ENCODE results near the gene CERK. TPM values are rescaled to one million over a fixed set of nuclear protein-coding genes. Genes with fewer than 3 reads are reported as not detected.

The CERK gene
- total RNA-seq, 1 donor from 2014 or later, result 50.7 TPM

GRCh38 chr22:46741974-46742519 lies 4.0 kb upstream of the CERK start:
- Mint-ChIP-seq H3K4me3 (no peak overlapping the region), H3K4me1 (peaks cover 17% of the 10 kb centered on the region), H3K27ac (no peak overlapping the region)

DNA sequence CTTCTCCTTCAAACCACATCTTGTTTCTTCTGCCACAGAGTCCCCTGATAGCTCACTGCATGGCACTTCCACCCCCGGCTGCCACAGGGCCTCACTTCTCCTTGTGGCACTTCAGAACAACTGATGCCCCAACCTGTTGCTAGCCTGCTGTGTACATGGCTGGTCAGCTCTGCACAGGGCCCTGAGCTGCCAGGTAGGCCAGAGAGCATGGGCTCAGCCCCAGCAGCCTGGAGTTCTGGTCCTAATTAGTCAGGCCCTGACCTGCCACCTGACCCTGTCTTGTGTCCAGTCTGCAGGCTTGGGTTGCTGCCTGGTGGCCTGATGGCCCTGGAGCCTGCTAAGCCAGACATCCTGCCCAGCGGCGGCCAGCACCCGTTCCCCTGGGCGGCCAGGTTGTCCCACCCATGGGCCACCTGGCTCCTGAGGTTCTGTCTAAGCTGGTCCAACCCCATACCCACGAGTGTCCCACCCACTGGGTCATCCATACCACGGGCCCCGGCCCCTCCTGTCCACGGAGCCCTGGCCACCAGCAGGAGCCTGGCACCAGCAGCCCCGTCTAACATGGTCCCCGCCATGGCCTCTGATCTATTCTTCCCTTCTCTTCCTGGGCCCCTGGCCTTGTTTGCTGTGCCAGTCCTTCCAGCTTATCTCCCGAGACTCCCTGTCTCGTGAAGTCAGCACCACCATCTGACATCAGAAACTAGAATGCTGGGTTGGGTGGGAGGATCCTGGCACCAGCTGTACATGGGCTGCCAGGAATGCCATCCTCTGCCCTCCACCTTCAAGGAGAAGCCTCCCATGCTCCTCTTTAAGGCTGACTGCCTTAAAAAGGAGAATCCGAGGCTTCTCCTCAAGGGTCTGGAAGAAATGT lies 3.1 kb upstream of the CERK start:
- H3K4me1 Mint-ChIP-seq, result peaks cover 25% of the 10 kb centered on the region
- H3K36me3 Mint-ChIP-seq, result no peaks in the 10 kb centered on the region
- peak overlapping the region; percentile 30 for H3K27ac Mint-ChIP-seq
- no peak overlapping the region for H3K4me3 Mint-ChIP-seq
- no peak for DNase-seq (ENCODE audit: low spot score in 2 of 2, unreplicated experiment in 2 of 2)
- TF ChIP-seq, protein P1, sequence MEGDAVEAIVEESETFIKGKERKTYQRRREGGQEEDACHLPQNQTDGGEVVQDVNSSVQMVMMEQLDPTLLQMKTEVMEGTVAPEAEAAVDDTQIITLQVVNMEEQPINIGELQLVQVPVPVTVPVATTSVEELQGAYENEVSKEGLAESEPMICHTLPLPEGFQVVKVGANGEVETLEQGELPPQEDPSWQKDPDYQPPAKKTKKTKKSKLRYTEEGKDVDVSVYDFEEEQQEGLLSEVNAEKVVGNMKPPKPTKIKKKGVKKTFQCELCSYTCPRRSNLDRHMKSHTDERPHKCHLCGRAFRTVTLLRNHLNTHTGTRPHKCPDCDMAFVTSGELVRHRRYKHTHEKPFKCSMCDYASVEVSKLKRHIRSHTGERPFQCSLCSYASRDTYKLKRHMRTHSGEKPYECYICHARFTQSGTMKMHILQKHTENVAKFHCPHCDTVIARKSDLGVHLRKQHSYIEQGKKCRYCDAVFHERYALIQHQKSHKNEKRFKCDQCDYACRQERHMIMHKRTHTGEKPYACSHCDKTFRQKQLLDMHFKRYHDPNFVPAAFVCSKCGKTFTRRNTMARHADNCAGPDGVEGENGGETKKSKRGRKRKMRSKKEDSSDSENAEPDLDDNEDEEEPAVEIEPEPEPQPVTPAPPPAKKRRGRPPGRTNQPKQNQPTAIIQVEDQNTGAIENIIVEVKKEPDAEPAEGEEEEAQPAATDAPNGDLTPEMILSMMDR (IDR thresholded peaks at IDR 0.05; ENCODE audit: unreplicated experiment), result no peak
- no peaks in the 10 kb centered on the region for H3K9me3 Mint-ChIP-seq
- peaks cover 2% of the 10 kb centered on the region for H3K27me3 Mint-ChIP-seq (ENCODE audit: low read depth)

More at GRCh38 chr22:46741974-46742519, 4.0 kb upstream of the CERK start:
- TF ChIP-seq, protein P1 (IDR thresholded peaks at IDR 0.05; ENCODE audit: unreplicated experiment), result no peak
- Mint-ChIP-seq H3K27me3 (ENCODE audit: low read depth) (peaks cover 9% of the 10 kb centered on the region), H3K9me3 (no peaks in the 10 kb centered on the region), H3K36me3 (no peaks in the 10 kb centered on the region)
- DNase-seq (ENCODE audit: low spot score in 2 of 2, unreplicated experiment in 2 of 2), result no peak

DNA sequence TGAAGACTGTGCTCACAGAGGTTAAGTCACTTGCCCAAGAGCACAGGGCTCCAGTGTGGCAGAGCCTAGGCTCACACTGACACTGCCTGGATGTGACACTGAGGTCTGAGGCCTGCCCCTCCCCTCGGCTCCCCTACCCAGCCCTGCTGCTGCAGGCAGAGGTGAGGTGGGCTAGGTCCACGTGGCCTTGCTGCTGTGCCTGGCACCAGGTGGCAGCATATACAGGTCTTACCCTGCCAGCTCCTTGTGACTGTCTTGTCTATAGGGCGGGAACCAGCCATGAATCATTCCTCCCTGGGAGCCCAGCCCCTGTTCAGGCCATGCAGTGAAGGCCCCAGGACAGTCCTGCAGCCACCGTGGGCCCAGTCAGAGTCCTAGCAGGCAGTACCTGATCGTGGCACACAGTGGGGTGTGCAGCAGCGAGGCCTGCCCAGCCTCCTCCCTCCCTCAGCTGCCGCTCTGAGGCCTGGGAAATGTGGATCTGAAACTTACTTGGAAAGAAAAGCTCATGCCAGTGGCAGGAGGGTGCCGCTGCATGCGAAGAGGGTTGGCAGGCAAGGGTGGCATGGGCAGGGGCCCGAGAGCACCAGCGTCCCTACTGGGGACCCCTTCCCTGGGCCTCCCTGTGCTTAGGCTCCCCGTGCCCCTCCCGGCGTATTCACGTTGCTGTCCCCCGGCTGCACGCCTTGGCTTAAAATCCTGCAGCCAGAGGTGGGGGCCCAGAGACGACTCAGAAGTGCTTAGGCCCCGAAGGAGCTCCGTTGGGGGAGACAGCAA lies 1.2 kb upstream of the CERK start:
- Mint-ChIP-seq H3K27ac (peak overlapping the region; percentile 80), H3K4me1 (peaks cover 41% of the 10 kb centered on the region)
- TF ChIP-seq, protein P1 (IDR thresholded peaks at IDR 0.05; ENCODE audit: unreplicated experiment), result no peak

DNA sequence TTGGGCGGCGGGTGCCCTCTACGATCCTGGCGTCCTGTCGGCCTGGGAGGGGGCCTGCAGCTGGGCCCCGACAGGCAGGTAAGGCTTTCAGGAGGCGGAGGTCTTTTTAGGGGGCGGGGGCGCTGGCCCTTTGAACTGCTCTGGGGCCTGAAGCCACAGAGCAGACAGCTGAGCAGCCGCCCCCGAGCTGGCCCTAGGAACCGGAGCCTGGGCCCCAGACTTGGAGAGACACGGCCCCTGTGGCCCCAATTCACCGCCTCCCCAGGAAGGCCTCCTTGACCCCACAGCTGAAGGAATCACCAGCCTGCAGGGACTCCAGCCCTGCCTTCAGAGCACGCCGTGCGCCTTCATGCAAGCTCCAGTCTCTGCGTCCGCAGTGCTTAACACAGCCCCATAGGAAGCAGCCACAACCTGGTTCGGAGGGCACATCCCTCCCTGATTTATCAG lies 618 bp upstream of the CERK start:
- H3K27me3 Mint-ChIP-seq (ENCODE audit: low read depth), result no peaks in the 10 kb centered on the region
- H3K4me1 Mint-ChIP-seq, result peaks cover 44% of the 10 kb centered on the region
- peak overlapping the region; percentile 77 for H3K4me3 Mint-ChIP-seq
- peak overlapping the region; percentile 80 for H3K27ac Mint-ChIP-seq
- no peaks in the 10 kb centered on the region for H3K9me3 Mint-ChIP-seq
- peaks cover 2% of the 10 kb centered on the region for H3K36me3 Mint-ChIP-seq
- TF ChIP-seq, protein P1 (IDR thresholded peaks at IDR 0.05; ENCODE audit: unreplicated experiment), result no peak
- peak in 1 of 2 experiments; percentile 16 for DNase-seq (ENCODE audit: low spot score in 2 of 2, unreplicated experiment in 2 of 2)

More for the DNA sequence above, 1.2 kb upstream of the CERK start:
- no peaks in the 10 kb centered on the region for H3K27me3 Mint-ChIP-seq (ENCODE audit: low read depth)
- peaks cover 2% of the 10 kb centered on the region for H3K36me3 Mint-ChIP-seq
- DNase-seq (ENCODE audit: low spot score in 2 of 2, unreplicated experiment in 2 of 2), result peak in 1 of 2 experiments; percentile 16
- peak overlapping the region; percentile 77 for H3K4me3 Mint-ChIP-seq
- H3K9me3 Mint-ChIP-seq, result no peaks in the 10 kb centered on the region

GRCh38 chr22:46737105-46737975 lies 712 bp downstream of the CERK start:
- no peaks in the 10 kb centered on the region for H3K9me3 Mint-ChIP-seq
- DNase-seq (ENCODE audit: low spot score in 2 of 2, unreplicated experiment in 2 of 2), result peak; percentile 27 to 60
- peak overlapping the region; percentile 92 for H3K4me3 Mint-ChIP-seq
- peaks cover 38% of the 10 kb centered on the region for H3K4me1 Mint-ChIP-seq
- H3K36me3 Mint-ChIP-seq, result peaks cover 2% of the 10 kb centered on the region
- TF ChIP-seq, protein P1 (IDR thresholded peaks at IDR 0.05; ENCODE audit: unreplicated experiment), result no peak
- no peaks in the 10 kb centered on the region for H3K27me3 Mint-ChIP-seq (ENCODE audit: low read depth)
- peak overlapping the region; percentile 88 for H3K27ac Mint-ChIP-seq

All from mesothelial cell of epicardium (in vitro differentiated cells).